ENCODE data around the gene SCAI.
A peak's percentile ranks its signal among the peaks of the same experiment; 100 is the strongest.
"Not testable (repeated sequence)": the region's sequence is repeated elsewhere in the genome, so short reads cannot be mapped to it uniquely, and the experiment has no call there.

SCAI gene

DNA sequence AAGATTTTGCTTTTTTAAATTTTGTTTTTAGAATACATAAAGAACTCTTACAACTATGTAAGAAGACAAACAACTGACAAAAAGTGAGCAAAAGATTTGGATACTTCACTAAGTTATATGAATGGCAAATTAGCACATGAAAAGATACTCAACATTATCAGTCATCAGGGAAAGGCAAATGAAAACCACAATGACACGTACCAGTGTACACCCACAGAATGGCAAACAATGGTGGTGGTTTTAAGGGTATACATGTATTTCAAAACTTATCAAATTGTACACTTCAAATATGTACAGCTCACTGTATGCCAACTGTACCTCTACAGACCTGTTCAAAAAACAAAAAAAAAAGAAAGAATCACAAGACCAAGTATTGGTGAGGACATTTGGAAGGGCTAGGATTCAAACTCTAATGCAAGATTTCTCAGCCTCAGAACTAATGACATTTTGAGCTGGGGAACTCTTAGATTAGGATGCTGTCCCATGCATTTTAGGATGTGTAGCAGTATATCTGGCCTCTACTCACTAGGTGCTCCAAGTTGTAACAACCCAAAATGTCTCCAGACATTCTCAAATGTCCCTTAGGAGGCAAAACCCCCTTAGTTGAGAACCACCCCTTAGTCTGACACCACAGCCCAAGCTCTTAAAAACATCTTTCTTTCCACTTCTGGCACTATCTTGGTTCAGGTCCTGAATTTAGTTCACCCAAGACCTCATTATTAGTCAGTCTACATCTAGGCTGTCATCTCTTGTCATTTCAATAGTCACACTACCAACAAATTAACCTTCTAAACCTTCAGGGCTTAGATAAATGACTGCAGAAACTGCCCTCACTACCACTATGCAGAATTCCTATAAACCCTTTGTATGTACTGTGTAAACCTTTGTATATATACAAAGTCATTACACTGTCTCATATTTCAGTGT is 9.7 kb downstream of the SCAI start:
- DNase-seq (ENCODE audit: low spot score in 2 of 2) = peak in 1 of 2 donors; percentile 62
- peak overlapping the region; percentile 34 for H3K4me3 Mint-ChIP-seq
- no peaks in the 10 kb centered on the region for H3K9me3 Mint-ChIP-seq
- H3K4me1 Mint-ChIP-seq = peaks cover 17% of the 10 kb centered on the region
- H3K36me3 Mint-ChIP-seq = no peaks in the 10 kb centered on the region
- peak overlapping the region; percentile 86 for H3K27ac Mint-ChIP-seq
- peak; percentile 95 for ATAC-seq

- no peak for DNase-seq (ENCODE audit: low spot score in 2 of 2)
- Mint-ChIP-seq H3K27ac (no peak overlapping the region), H3K9me3 (no peaks in the 10 kb centered on the region), H3K36me3 (no peaks in the 10 kb centered on the region), H3K4me3 (no peak overlapping the region), H3K4me1 (peaks cover 22% of the 10 kb centered on the region)
- ATAC-seq = no peak
Observed at GRCh38 chr9:125131778-125132177, 11.6 kb downstream of the SCAI start.

GRCh38 chr9:125126019-125126746 is 17.1 kb downstream of the SCAI start:
- peaks cover 7% of the 10 kb centered on the region for H3K36me3 Mint-ChIP-seq
- ATAC-seq = peak; percentile 99
- H3K4me3 Mint-ChIP-seq = peak overlapping the region; percentile 52
- peak overlapping the region; percentile 92 for H3K27ac Mint-ChIP-seq
- peak; percentile 48 to 83 for DNase-seq (ENCODE audit: low spot score in 2 of 2)
- no peaks in the 10 kb centered on the region for H3K9me3 Mint-ChIP-seq
- H3K4me1 Mint-ChIP-seq = peaks cover 23% of the 10 kb centered on the region

GRCh38 chr9:125125523-125125922 is 17.8 kb downstream of the SCAI start:
- no peaks in the 10 kb centered on the region for H3K9me3 Mint-ChIP-seq
- ATAC-seq = no peak
- peaks cover 7% of the 10 kb centered on the region for H3K36me3 Mint-ChIP-seq
- DNase-seq (ENCODE audit: low spot score in 2 of 2) = no peak
- peaks cover 29% of the 10 kb centered on the region for H3K4me1 Mint-ChIP-seq
- peak overlapping the region; percentile 92 for H3K27ac Mint-ChIP-seq
- peak overlapping the region; percentile 52 for H3K4me3 Mint-ChIP-seq

DNA sequence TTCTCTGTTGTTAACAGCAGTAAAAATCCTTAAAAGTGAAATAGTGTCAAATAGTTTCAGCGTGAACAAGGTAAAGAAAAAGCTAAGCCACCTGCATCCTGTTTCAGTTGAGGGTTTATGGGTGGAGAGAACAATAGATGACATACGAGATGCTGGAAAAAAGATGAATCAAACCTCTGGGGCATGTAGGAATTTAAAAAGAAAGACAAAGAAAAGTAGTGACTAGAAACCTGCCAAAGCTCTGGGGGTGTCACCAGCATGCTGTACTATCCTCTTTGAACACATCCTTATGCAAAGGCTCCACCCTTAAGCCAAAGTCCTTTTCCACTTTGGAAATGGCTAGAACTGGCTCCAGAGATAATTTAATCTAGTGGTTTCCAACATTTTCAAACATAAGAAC is 22.2 kb downstream of the SCAI start:
- Mint-ChIP-seq H3K9me3 (no peaks in the 10 kb centered on the region), H3K4me3 (no peak overlapping the region), H3K4me1 (peaks cover 18% of the 10 kb centered on the region), H3K36me3 (peaks cover 4% of the 10 kb centered on the region), H3K27ac (no peak overlapping the region)
- no peak for DNase-seq (ENCODE audit: low spot score in 2 of 2)
- no peak for ATAC-seq

DNA sequence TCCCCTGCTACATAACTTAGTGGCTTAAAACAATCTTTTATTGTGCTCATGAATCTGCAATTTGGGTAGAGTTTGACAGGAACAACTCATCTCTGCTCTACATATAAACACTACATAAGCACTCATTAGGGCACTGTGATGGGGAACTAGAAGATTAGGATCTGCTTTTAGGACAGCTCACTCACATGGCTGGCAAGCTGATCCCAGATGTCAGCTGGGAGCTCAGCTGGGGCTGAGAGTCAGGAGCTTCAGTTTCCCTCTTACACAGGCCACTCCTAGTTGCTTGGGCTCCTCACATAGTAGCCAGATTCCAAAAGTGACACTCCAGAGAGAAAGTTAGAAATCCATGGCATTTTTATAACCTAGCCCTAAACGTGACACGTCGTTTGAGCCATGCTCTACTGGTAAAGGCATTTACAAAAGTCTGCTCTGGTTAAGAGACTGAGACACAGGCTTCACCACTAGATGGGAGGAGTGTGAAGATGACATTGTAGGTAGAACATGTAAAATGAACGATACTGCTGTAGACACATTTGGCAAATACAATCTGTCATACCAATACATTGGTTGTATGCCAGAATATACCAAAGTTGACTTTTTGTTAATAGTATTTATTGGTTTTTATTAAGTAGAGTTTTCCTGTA is 23.6 kb downstream of the SCAI start:
- no peaks in the 10 kb centered on the region for H3K36me3 Mint-ChIP-seq
- no peak overlapping the region for H3K4me3 Mint-ChIP-seq
- no peaks in the 10 kb centered on the region for H3K9me3 Mint-ChIP-seq
- DNase-seq (ENCODE audit: low spot score in 2 of 2) = no peak
- no peak overlapping the region for H3K27ac Mint-ChIP-seq
- H3K4me1 Mint-ChIP-seq = peaks cover 8% of the 10 kb centered on the region
- ATAC-seq = peak; percentile 36

DNA sequence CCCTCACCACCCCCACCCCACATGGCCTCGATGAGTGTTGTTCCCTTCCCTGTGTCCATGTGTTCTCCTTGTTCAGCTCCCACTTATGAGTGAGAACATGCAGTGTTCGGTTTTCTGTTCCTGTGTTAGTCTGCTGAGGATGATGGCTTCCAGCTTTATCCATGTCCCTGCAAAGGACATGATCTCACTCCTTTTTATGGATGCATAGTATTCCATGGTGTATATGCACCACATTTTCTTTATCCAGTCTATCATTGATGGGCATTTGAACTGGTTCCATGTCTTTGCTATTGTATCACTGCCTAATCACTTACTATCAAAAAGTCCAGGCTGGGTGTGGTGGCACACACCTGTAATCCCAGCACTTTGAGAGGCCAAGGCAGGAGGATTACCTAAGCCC is 24.6 kb downstream of the SCAI start:
- H3K9me3 Mint-ChIP-seq; H3K27ac Mint-ChIP-seq; H3K4me1 Mint-ChIP-seq; ATAC-seq; H3K36me3 Mint-ChIP-seq; DNase-seq (ENCODE audit: low spot score in 2 of 2); H3K4me3 Mint-ChIP-seq: not testable (repeated sequence)

- H3K9me3 Mint-ChIP-seq; DNase-seq (ENCODE audit: low spot score in 2 of 2): not testable (repeated sequence)
Observed at GRCh38 chr9:125114503-125114902, 28.8 kb downstream of the SCAI start.

GRCh38 chr9:125110464-125110863 is 32.9 kb downstream of the SCAI start:
- Mint-ChIP-seq H3K27ac (no peak overlapping the region), H3K4me3 (no peak overlapping the region), H3K36me3 (no peaks in the 10 kb centered on the region), H3K9me3 (peaks cover 4% of the 10 kb centered on the region), H3K4me1 (peaks cover 6% of the 10 kb centered on the region)
- no peak for DNase-seq (ENCODE audit: low spot score in 2 of 2)
- ATAC-seq = no peak

More at GRCh38 chr9:125114503-125114902, 28.8 kb downstream of the SCAI start:
- H3K4me1 Mint-ChIP-seq, ATAC-seq, H3K27ac Mint-ChIP-seq, H3K4me3 Mint-ChIP-seq, H3K36me3 Mint-ChIP-seq: not testable (repeated sequence)

DNA sequence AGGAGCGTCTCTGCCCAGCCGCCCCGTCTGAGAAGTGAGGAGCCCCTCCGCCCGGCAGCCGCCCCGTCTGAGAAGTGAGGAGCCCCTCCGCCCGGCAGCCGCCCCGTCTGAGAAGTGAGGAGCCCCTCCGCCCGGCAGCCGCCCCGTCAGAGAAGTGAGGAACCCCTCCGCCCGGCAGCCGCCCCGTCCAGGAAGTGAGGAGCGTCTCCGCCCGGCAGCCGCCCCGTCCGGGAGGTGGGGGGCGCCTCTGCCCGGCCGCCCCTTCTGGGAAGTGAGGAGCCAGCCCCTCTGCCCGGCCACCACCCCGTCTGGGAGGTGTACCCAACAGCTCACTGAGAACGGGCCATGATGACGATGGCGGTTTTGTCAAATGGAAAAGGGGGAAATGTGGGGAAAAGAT is 34.8 kb downstream of the SCAI start:
- DNase-seq (ENCODE audit: low spot score in 2 of 2); H3K4me3 Mint-ChIP-seq; ATAC-seq; H3K9me3 Mint-ChIP-seq; H3K27ac Mint-ChIP-seq; H3K36me3 Mint-ChIP-seq; H3K4me1 Mint-ChIP-seq: not testable (repeated sequence)

DNA sequence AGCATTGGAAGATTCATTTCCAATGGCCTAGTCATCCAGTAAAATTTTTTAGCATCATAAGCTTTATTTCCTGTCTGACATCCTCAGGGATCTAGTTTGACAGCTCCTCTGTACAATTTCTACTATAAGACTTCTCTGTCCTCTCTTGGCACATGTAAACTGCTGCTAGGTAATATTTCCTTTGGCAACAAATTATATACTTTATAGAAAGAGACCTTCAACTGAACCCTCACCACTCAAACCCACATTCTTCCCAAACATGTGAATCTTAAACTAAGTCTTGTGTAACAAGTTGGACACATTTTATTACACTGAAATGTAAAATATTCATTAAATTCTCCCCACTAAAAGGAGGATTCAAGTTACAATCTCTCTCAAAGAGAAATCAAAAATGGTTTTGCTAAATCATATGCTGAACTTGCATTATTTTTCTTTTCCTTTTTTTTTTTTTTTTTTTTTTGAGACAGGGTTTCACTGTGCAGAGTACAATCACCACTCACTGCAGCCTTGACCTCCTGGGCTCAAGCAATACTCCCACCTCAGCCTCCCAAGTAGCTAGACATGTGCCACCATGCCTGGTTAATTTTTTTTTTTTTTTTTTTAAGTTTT is 36.9 kb downstream of the SCAI start:
- H3K9me3 Mint-ChIP-seq = no peaks in the 10 kb centered on the region
- H3K27ac Mint-ChIP-seq = no peak overlapping the region
- DNase-seq (ENCODE audit: low spot score in 2 of 2) (no peak), ATAC-seq (no peak)
- peaks cover 10% of the 10 kb centered on the region for H3K4me1 Mint-ChIP-seq
- no peaks in the 10 kb centered on the region for H3K36me3 Mint-ChIP-seq
- no peak overlapping the region for H3K4me3 Mint-ChIP-seq

DNA sequence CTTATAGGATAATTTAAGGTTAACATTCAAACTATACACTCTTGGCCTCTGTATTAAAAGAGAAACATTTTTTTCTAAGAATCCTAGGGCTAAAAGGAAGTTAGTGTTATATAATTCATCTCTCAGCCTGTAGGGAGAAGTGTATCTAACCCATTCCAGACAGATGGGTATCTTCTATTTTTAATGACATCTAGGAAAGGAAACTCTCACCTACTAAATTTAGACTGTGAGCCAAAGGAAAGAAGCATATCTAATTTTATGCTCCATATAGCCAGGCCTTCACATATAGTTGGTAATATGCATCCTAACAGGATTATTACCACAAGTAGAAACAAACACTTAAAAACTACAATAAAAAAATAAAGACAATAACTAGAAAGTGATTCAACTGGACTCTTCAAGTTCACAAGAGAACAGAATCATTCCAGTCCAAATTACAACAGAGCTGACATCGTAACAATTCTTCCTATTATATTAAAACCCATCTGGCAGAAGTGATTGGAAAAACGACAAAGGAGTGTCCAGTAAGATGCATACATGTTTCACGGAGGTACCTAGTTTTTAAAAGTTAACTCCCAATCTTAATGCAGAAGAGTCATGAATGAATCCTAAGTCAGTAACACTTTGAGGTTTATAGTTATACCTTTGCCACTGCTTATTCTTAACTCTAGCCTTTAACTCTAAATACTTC is 39.4 kb downstream of the SCAI start:
- Mint-ChIP-seq H3K4me1 (peaks cover 15% of the 10 kb centered on the region), H3K4me3 (no peak overlapping the region), H3K27ac (no peak overlapping the region), H3K36me3 (no peaks in the 10 kb centered on the region), H3K9me3 (no peaks in the 10 kb centered on the region)
- ATAC-seq (no peak), DNase-seq (ENCODE audit: low spot score in 2 of 2) (no peak)

- Mint-ChIP-seq H3K27ac (no peak overlapping the region), H3K4me3 (no peak overlapping the region), H3K4me1 (peaks cover 15% of the 10 kb centered on the region)
Observed at GRCh38 chr9:125103021-125103420, 40.3 kb downstream of the SCAI start.

GRCh38 chr9:125100822-125101221 is 42.5 kb downstream of the SCAI start:
- H3K27ac Mint-ChIP-seq = no peak overlapping the region
- ATAC-seq (no peak), DNase-seq (ENCODE audit: low spot score in 2 of 2) (no peak)
- H3K4me1 Mint-ChIP-seq = peaks cover 25% of the 10 kb centered on the region
- H3K4me3 Mint-ChIP-seq = no peak overlapping the region
- no peaks in the 10 kb centered on the region for H3K36me3 Mint-ChIP-seq
- H3K9me3 Mint-ChIP-seq = peaks cover 2% of the 10 kb centered on the region

More at GRCh38 chr9:125103021-125103420, 40.3 kb downstream of the SCAI start:
- H3K9me3 Mint-ChIP-seq = no peaks in the 10 kb centered on the region
- DNase-seq (ENCODE audit: low spot score in 2 of 2) (no peak), ATAC-seq (no peak)
- no peaks in the 10 kb centered on the region for H3K36me3 Mint-ChIP-seq

Measured in stimulated activated effector memory CD8-positive, alpha-beta T cell treated with anti-CD3 and anti-CD28 coated beads, Interleukin-12 subunit alpha, Interleukin-12 subunit beta, amount 100 ng/mL, for 72 hours (primary cell).